Type B pancreatic cell (in vitro differentiated cells): Measurements from ENCODE around the gene IL1B. TPM values are rescaled to one million over a fixed set of nuclear protein-coding genes. Genes with fewer than 3 reads are reported as not detected.
A peak's percentile ranks its signal among the peaks of the same experiment; 100 is the strongest.

Source experiments
- DNase-seq: peaks from one replicate; pipeline ENCODE4 v3.0.0; 2021; ENCODE audit warnings: mixed read lengths; ENCODE audit not compliant: unreplicated experiment; ENCODE audit errors: extremely low spot score
- H3K27ac Mint-ChIP-seq: 2 replicates; pipeline ENCODE4 v1.8.0; 2021; ENCODE audit warnings: mild to moderate bottlenecking, mixed read lengths
- H3K27me3 Mint-ChIP-seq: 2 replicates; pipeline ENCODE4 v1.8.0; 2021; ENCODE audit warnings: mixed read lengths
- H3K36me3 Mint-ChIP-seq: 2 replicates; pipeline ENCODE4 v1.8.0; 2021; ENCODE audit warnings: mixed read lengths
- H3K4me1 Mint-ChIP-seq: one replicate; pipeline ENCODE4 v1.8.0; 2021; ENCODE audit warnings: mixed read lengths; ENCODE audit not compliant: unreplicated experiment
- H3K4me3 Mint-ChIP-seq: 2 replicates; pipeline ENCODE4 v1.8.0; 2021; ENCODE audit warnings: mild to moderate bottlenecking, mixed read lengths
- H3K9me3 Mint-ChIP-seq: 2 replicates; pipeline ENCODE4 v1.8.0; 2021; ENCODE audit warnings: mixed read lengths
- total RNA-seq: library from RNA; stranded (reverse); gene quantifications from 2 replicates; pipeline ENCODE4 v1.2.1, GENCODE V29; 2021; ENCODE audit warnings: low replicate concordance
- TF ChIP-seq, protein P1 (sequence below): fragments of 200-600 bp; sonication (generic); conservative IDR thresholded peaks from 2 replicates; pipeline ENCODE4 v1.5.0; 2021; ENCODE audit warnings: antibody characterized with exemption, mild to moderate bottlenecking

The IL1B gene
- total RNA-seq, 1 donor from 2014 or later, result 0.46 TPM

GRCh38 chr2:112876971-112877361 is 40.4 kb upstream of the IL1B start:
- H3K27ac Mint-ChIP-seq, result no peak overlapping the region
- H3K9me3 Mint-ChIP-seq, result no peaks in the 10 kb centered on the region

GRCh38 chr2:112876257-112876970 is 39.8 kb upstream of the IL1B start:
- no peak overlapping the region for H3K27ac Mint-ChIP-seq
- TF ChIP-seq, protein P1, sequence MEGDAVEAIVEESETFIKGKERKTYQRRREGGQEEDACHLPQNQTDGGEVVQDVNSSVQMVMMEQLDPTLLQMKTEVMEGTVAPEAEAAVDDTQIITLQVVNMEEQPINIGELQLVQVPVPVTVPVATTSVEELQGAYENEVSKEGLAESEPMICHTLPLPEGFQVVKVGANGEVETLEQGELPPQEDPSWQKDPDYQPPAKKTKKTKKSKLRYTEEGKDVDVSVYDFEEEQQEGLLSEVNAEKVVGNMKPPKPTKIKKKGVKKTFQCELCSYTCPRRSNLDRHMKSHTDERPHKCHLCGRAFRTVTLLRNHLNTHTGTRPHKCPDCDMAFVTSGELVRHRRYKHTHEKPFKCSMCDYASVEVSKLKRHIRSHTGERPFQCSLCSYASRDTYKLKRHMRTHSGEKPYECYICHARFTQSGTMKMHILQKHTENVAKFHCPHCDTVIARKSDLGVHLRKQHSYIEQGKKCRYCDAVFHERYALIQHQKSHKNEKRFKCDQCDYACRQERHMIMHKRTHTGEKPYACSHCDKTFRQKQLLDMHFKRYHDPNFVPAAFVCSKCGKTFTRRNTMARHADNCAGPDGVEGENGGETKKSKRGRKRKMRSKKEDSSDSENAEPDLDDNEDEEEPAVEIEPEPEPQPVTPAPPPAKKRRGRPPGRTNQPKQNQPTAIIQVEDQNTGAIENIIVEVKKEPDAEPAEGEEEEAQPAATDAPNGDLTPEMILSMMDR, result no peak
- H3K4me3 Mint-ChIP-seq, result no peak overlapping the region
- DNase-seq, result no peak
- H3K27me3 Mint-ChIP-seq, result peaks cover 17% of the 10 kb centered on the region
- no peaks in the 10 kb centered on the region for H3K36me3 Mint-ChIP-seq
- no peaks in the 10 kb centered on the region for H3K9me3 Mint-ChIP-seq
- H3K4me1 Mint-ChIP-seq, result no peaks in the 10 kb centered on the region

More at GRCh38 chr2:112876971-112877361, 40.4 kb upstream of the IL1B start:
- no peak for DNase-seq
- Mint-ChIP-seq H3K36me3 (no peaks in the 10 kb centered on the region), H3K4me1 (no peaks in the 10 kb centered on the region), H3K27me3 (peaks cover 15% of the 10 kb centered on the region), H3K4me3 (no peak overlapping the region)
- TF ChIP-seq, protein P1, result no peak

DNA sequence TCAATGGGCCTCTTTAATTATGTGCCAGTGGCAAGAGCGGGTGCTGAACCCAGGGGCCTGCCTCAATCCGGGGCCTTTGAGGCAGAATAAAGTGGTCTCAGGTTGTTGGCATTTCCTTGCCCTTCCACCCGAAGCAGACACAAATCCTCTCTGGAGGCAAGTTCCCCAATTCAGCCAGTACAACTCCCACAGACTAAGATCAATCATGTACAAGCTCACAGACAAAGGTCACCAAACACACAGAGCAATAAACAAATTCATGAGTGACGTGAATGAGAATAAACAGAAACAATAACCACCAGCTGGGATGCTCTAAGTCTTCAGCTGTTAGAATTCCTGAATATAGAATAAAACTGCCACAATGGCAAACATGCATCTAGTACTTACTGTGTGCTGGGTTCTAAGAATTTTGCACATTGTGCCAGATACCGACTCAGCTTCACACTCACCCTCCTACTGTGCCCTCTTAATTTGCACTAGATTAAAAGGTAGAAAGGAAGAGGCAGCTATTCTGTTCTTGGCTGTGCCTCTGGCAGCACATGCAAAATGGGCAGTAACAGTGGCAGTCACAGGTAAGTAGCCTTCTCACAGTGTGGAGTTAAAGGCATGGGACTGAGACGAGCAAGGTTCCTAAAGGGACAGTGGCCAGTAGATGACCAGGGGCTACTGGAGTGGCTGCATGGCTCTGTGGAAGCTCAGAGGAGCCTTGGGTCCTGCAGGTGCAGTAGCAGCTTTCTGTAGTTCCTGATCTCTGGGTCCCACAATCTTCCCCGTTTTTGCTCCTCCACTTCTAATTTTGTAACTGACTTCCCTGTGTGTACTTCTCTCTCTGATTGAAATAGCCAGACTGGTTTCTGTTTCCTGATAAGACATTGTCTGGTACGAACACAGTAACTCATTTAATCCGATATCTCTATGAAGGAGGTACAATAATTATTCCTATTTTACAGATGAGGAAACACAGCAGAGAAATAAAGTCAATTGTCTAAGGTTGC is 34.6 kb upstream of the IL1B start:
- Mint-ChIP-seq H3K36me3 (no peaks in the 10 kb centered on the region), H3K9me3 (peaks cover 13% of the 10 kb centered on the region), H3K4me3 (no peak overlapping the region), H3K27me3 (peaks cover 23% of the 10 kb centered on the region), H3K27ac (peak overlapping the region; percentile 32), H3K4me1 (peaks cover 19% of the 10 kb centered on the region)
- no peak for DNase-seq
- TF ChIP-seq, protein P1, result no peak

GRCh38 chr2:112869258-112869842 is 32.8 kb upstream of the IL1B start:
- Mint-ChIP-seq H3K27ac (peak overlapping the region; percentile 89), H3K36me3 (peaks cover 6% of the 10 kb centered on the region), H3K4me1 (peaks cover 19% of the 10 kb centered on the region), H3K9me3 (peaks cover 23% of the 10 kb centered on the region), H3K27me3 (peaks cover 31% of the 10 kb centered on the region), H3K4me3 (peak overlapping the region; percentile 67)
- DNase-seq, result no peak
- TF ChIP-seq, protein P1, result no peak

DNA sequence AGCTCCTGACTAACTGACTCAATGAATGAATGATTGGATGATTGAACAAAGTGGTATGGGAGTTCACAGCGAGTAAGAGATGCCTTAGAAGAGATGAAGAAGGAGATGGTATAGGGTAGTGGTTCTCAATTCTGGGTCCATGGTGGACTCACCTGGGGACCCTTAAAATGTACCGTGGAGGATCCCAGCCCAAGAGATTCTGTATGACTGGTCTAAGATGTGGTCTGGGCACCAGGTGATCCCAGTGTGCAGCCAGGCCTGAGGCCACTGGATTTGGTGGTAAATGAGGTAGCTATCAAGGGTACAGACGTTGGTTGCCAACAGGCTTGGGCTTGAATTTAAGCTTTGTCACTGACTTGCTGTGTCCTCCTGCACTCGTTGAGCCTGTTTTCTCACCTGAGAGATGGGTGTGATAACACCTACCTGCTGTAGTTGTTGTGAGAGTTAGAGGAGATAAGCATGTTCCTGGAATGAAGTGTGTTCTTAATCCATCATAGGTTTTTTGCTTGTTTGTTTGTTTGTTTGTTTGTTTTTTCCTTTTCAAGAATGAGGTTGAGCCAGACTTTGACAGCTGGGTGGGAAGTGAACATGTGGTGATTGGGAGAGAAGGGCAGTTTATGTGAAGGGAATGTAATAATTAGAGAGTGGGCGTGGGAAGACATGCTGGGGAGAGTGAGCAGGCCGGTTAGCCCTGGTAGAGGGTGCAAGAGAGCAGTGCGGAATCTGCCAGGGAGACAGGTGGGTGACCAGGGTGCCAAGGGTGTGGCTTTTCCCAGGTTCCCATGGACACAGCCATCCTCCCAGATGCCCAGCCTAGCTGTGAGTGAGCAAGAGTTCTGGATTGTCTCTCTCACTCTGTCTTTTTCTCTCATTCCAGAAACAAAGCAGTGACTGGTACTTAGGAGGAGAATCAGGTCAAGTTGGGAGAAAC is 31.4 kb upstream of the IL1B start:
- Mint-ChIP-seq H3K4me1 (peaks cover 19% of the 10 kb centered on the region), H3K36me3 (peaks cover 6% of the 10 kb centered on the region), H3K27ac (peak overlapping the region; percentile 89), H3K27me3 (peaks cover 25% of the 10 kb centered on the region), H3K9me3 (peaks cover 23% of the 10 kb centered on the region), H3K4me3 (peak overlapping the region; percentile 67)
- DNase-seq, result no peak
- TF ChIP-seq, protein P1, result no peak
